H1 (cell line): ENCODE data around the gene CACNA2D4. TPM values are rescaled to one million over a fixed set of nuclear protein-coding genes. Genes with fewer than 3 reads are reported as not detected.

Source experiments
- CHD7 ChIP-seq: fragments of 300-600 bp; sonication (generic); IDR thresholded peaks from 2 replicates; pipeline ENCODE4 v1.7.1; 2012; ENCODE audit warnings: low read length, moderate library complexity, mild to moderate bottlenecking, inconsistent platforms; ENCODE audit not compliant: insufficient replicate concordance
- SP4 ChIP-seq: IDR thresholded peaks from 2 replicates; pipeline ENCODE4 v1.6.1; 2012; ENCODE audit warnings: low read length, inconsistent platforms
- polyA plus RNA-seq, 7 experiments: library from polyadenylated mRNA; depleted of rRNA in 3 of 7; stranded (reverse) in 5 of 7; unstranded in 2 of 7; fragments of >200 nt in 5 of 7; fragments of 200-250 nt in 2 of 7; gene quantifications; 1 replicate in 5 of 7; 2 replicates in 1 of 7; 4 replicates in 1 of 7; pipeline versions ENCODE4 v1.2.1 to v1.2.3, GENCODE V29; 2011 to 2013; ENCODE audit warnings: missing spikeins in 2 of 7, mixed read lengths in 2 of 7
- total RNA-seq: library from RNA; stranded (reverse); fragmentation: NEBNext Ultra II Directional; extraction: Animal tissue kit (Norgen Biotek cat#: 25700); gene quantifications from 2 replicates; pipeline ENCODE4 v1.2.1, GENCODE V29; 2021

Gene CACNA2D4
- total and polyA plus RNA-seq, 2 of the 8 experiments (the other 6 are each of a cell fraction or from before 2014, with no cell fraction given): 0.44 to 0.88 TPM

GRCh38 chr12:1787714-1788113 lies 130.7 kb downstream of the CACNA2D4 start (continued):
- TF ChIP-seq CHD7 (no peak), SP4 (no peak)
